ENCODE measurements around the gene EDEM3. TPM values are rescaled to one million over a fixed set of nuclear protein-coding genes. Genes with fewer than 3 reads are reported as not detected.
A peak's percentile ranks its signal among the peaks of the same experiment; 100 is the strongest.

The EDEM3 gene, protein sequence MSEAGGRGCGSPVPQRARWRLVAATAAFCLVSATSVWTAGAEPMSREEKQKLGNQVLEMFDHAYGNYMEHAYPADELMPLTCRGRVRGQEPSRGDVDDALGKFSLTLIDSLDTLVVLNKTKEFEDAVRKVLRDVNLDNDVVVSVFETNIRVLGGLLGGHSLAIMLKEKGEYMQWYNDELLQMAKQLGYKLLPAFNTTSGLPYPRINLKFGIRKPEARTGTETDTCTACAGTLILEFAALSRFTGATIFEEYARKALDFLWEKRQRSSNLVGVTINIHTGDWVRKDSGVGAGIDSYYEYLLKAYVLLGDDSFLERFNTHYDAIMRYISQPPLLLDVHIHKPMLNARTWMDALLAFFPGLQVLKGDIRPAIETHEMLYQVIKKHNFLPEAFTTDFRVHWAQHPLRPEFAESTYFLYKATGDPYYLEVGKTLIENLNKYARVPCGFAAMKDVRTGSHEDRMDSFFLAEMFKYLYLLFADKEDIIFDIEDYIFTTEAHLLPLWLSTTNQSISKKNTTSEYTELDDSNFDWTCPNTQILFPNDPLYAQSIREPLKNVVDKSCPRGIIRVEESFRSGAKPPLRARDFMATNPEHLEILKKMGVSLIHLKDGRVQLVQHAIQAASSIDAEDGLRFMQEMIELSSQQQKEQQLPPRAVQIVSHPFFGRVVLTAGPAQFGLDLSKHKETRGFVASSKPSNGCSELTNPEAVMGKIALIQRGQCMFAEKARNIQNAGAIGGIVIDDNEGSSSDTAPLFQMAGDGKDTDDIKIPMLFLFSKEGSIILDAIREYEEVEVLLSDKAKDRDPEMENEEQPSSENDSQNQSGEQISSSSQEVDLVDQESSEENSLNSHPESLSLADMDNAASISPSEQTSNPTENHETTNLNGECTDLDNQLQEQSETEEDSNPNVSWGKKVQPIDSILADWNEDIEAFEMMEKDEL
- 45.5 TPM for total RNA-seq
- long read RNA-seq, full-length matches to known transcripts = 22 of 45 reads
- long read RNA-seq, partial matches to known transcripts = 9 of 45 reads
- long read RNA-seq, other reads (novel, unspliced or antisense) = 14 of 45 reads

GRCh38 chr1:184754476-184755225 is at the start of gene EDEM3:
EDEM3 (minus strand) TSS chr1:184754858; CDS start chr1:184754646, 212 bp downstream.
- intact Hi-C loops (cut with DNase I) = no loop called here
- peak; percentile 98 to 99 for ATAC-seq

GRCh38 chr1:184804220-184804619 is 49.6 kb upstream of the EDEM3 start:
- Histone ChIP-seq H3K27ac (no peak overlapping the region), H3K4me3 (no peak overlapping the region), H3K9me3 (no peaks in the 10 kb centered on the region), H3K27me3 (ENCODE audit: low read depth) (no peaks in the 10 kb centered on the region), H3K4me1 (peaks cover 9% of the 10 kb centered on the region), H3K36me3 (peaks cover 22% of the 10 kb centered on the region)
- no peak for DNase-seq
- no peak for ATAC-seq
- intact Hi-C loops (cut with DNase I) = no loop called here
- TF ChIP-seq CTCF (IDR thresholded peaks at IDR 0.05) = no peak

More at GRCh38 chr1:184754476-184755225, at the start of gene EDEM3:
- no peaks in the 10 kb centered on the region for H3K27me3 ChIP-seq (ENCODE audit: low read depth)
- peak within 1 kb of the TSS; percentile 94 for H3K27ac ChIP-seq
- peaks cover 30% of the 10 kb centered on the region for H3K4me1 ChIP-seq
- no peak for TF ChIP-seq CTCF (IDR thresholded peaks at IDR 0.05)
- no peaks in the 10 kb centered on the region for H3K36me3 ChIP-seq
- peak; percentile 99 for DNase-seq
- peak within 1 kb of the TSS; percentile 99 for H3K4me3 ChIP-seq
- H3K9me3 ChIP-seq = no peaks in the 10 kb centered on the region

- H3K9me3 ChIP-seq = no peaks in the 10 kb centered on the region
- DNase-seq (no peak), ATAC-seq (no peak)
- no peak overlapping the region for H3K27ac ChIP-seq
- peaks cover 9% of the 10 kb centered on the region for H3K4me1 ChIP-seq
- no peaks in the 10 kb centered on the region for H3K27me3 ChIP-seq (ENCODE audit: low read depth)
- intact Hi-C loops (cut with DNase I) = no loop called here
- no peak for TF ChIP-seq CTCF (IDR thresholded peaks at IDR 0.05)
- H3K36me3 ChIP-seq = peaks cover 22% of the 10 kb centered on the region
- no peak overlapping the region for H3K4me3 ChIP-seq
Observed at GRCh38 chr1:184803180-184803492, 48.5 kb upstream of the EDEM3 start.

DNA sequence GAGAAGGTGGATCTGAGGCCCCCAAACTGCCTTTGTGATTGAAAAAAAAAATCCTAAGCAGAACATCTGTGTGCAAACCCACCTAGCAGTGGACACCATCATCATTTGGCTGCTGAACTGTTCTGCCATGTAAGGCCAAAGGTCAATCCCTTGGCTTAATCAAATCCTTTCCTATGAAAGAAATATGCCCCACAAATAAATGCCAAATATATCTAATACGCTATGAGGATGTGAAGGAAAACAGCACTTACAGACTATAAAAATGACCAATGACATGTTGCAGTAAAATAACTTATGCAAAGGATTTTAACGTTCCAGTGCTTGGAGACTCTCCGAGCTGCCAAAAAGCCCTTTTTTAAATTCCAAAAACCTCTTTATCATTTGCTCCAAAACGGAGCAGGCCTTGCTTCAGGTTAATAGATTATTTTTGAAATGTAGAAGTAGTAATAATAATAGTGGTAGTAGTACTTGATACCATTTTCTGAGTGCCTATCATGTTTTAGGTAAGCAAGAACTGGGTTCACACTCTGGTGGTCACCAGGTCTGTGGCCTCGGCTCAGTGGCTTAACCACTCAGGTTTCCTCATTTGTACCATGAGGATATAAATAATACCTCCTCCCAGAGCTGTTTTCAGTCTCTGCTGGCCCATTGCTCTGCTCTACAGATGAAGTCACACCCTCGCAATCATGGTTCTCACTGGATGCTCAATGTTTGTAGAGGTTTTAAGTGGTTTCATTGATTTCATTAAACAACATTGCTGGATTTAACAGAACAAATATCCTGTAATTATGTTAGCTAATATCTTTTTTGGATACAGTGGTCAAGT is 47.9 kb upstream of the EDEM3 start:
- H3K4me1 ChIP-seq = peaks cover 9% of the 10 kb centered on the region
- intact Hi-C loops (cut with DNase I) = no loop called here
- H3K27ac ChIP-seq = no peak overlapping the region
- TF ChIP-seq CTCF (IDR thresholded peaks at IDR 0.05) = no peak
- H3K4me3 ChIP-seq = no peak overlapping the region
- no peaks in the 10 kb centered on the region for H3K27me3 ChIP-seq (ENCODE audit: low read depth)
- H3K36me3 ChIP-seq = peaks cover 18% of the 10 kb centered on the region
- H3K9me3 ChIP-seq = no peaks in the 10 kb centered on the region
- DNase-seq (no peak), ATAC-seq (no peak)

Measured in lower lobe of right lung (tissue), 2 donors.